K562 (cell line): ENCODE data around the gene TMEM89. TPM values are rescaled to one million over a fixed set of nuclear protein-coding genes. Genes with fewer than 3 reads are reported as not detected.

Experiments
- CREBBP ChIP-seq: IDR thresholded peaks from one replicate; pipeline ENCODE4 v1.6.1; 2012; ENCODE audit warnings: low read depth, mild to moderate bottlenecking, control low read depth, inconsistent platforms, low read length
- KAT7 ChIP-seq: sonication (generic); formaldehyde crosslinking; IDR thresholded peaks from 2 replicates; pipeline ENCODE4 v1.8.0; 2022; ENCODE audit warnings: missing genetic modification reagents, mild to moderate bottlenecking, borderline replicate concordance
- NRF1 ChIP-seq, 2 experiments: fragments of 450-650 bp; IDR thresholded peaks in 1 of 2; conservative IDR thresholded peaks in 1 of 2; 2 replicates each; pipeline ENCODE4 v1.6.1; 2014; ENCODE audit warnings: mild to moderate bottlenecking in 2 of 2
- PHF8 ChIP-seq: fragments of 200-600 bp; sonication (generic); IDR thresholded peaks from 2 replicates; pipeline ENCODE4 v1.6.1; 2012; ENCODE audit warnings: mixed run types, mild to moderate bottlenecking, inconsistent platforms, low read length, moderate library complexity, borderline replicate concordance
- POLR2G ChIP-seq: fragments of 200-400 bp; formaldehyde crosslinking; IDR thresholded peaks from 2 replicates; pipeline ENCODE4 v1.6.1; 2017; ENCODE audit warnings: low read depth, mild to moderate bottlenecking, antibody characterized with exemption, low read length, moderate library complexity
- SOX6 ChIP-seq: fragments of 450-650 bp; IDR thresholded peaks from 2 replicates; pipeline ENCODE4 v1.6.1; 2014; ENCODE audit warnings: mild to moderate bottlenecking
- ZFX ChIP-seq: sonication (generic); formaldehyde crosslinking; IDR thresholded peaks from 2 replicates; pipeline ENCODE4 v1.8.0; 2022; ENCODE audit warnings: mild to moderate bottlenecking, missing genetic modification reagents, moderate library complexity
- polyA plus RNA-seq, 8 experiments: library from polyadenylated mRNA; depleted of rRNA in 4 of 8; stranded (reverse) in 5 of 8; unstranded in 3 of 8; fragments of >200 nt; fragmentation: Nextera tagmentation in 2 of 8; fragmentation: Illumina TruSeq in 1 of 8; extraction: Ambion mirVana in 2 of 8; extraction: Trizol in 1 of 8; gene quantifications; 2 replicates each; pipeline versions ENCODE4 v1.2.1 to v1.2.3, GENCODE V29; 2011 to 2014; ENCODE audit warnings: inconsistent platforms in 1 of 8, missing spikeins in 1 of 8
- total RNA-seq, 7 experiments: library from RNA; depleted of rRNA in 6 of 7; stranded (reverse); fragments of >200 nt in 6 of 7; fragmentation: Illumina TruSeq in 2 of 7; extraction: Trizol in 2 of 7; gene quantifications; 2 replicates each; pipeline versions ENCODE4 v1.2.1 to v1.2.3, GENCODE V29; 2011 to 2021; ENCODE audit warnings: low replicate concordance in 1 of 7
- TF ChIP-seq, protein P1 (sequence below), 3 experiments: IDR thresholded peaks in 2 of 3; conservative IDR thresholded peaks in 1 of 3; 2 replicates each; pipeline ENCODE4 v1.5.1; 2011 to 2012; ENCODE audit warnings: low read length in 3 of 3, mild to moderate bottlenecking in 3 of 3, control low read depth in 2 of 3, improper control_type of control experiment in 1 of 3, inconsistent platforms in 1 of 3, low read depth in 1 of 3, mixed read lengths in 1 of 3, moderate library complexity in 1 of 3; ENCODE audit not compliant: insufficient read depth in 2 of 3
- TF ChIP-seq, protein P2 (sequence below): fragments of 450-650 bp; IDR thresholded peaks from 2 replicates; pipeline ENCODE4 v1.6.1; 2018; ENCODE audit not compliant: partially characterized antibody
- TF ChIP-seq, protein P3 (sequence below): sonication (generic); formaldehyde crosslinking; IDR thresholded peaks from 2 replicates; pipeline ENCODE4 v1.8.0; 2022; ENCODE audit warnings: mild to moderate bottlenecking, missing genetic modification reagents
- TF ChIP-seq, protein P4 (sequence below): sonication (generic); formaldehyde crosslinking; IDR thresholded peaks from 2 replicates; pipeline ENCODE4 v1.8.1; 2023; ENCODE audit warnings: mild to moderate bottlenecking, missing genetic modification reagents, moderate library complexity
- TF ChIP-seq, protein P5 (sequence below), 2 experiments: fragments of 250-450 bp in 1 of 2; fragments of 450-650 bp in 1 of 2; sonication (Bioruptor Pico) in 1 of 2; IDR thresholded peaks; 2 replicates each; pipeline versions ENCODE4 v1.6.1 to v1.8.0; 2016 to 2021; ENCODE audit warnings: mild to moderate bottlenecking in 2 of 2, moderate library complexity in 2 of 2, missing compliant biosample characterization in 1 of 2, missing genetic modification characterization in 1 of 2

The TMEM89 gene
- total and polyA plus RNA-seq, 9 of the 15 experiments (the other 6 are each of a cell fraction or from before 2014, with no cell fraction given): not detected

DNA sequence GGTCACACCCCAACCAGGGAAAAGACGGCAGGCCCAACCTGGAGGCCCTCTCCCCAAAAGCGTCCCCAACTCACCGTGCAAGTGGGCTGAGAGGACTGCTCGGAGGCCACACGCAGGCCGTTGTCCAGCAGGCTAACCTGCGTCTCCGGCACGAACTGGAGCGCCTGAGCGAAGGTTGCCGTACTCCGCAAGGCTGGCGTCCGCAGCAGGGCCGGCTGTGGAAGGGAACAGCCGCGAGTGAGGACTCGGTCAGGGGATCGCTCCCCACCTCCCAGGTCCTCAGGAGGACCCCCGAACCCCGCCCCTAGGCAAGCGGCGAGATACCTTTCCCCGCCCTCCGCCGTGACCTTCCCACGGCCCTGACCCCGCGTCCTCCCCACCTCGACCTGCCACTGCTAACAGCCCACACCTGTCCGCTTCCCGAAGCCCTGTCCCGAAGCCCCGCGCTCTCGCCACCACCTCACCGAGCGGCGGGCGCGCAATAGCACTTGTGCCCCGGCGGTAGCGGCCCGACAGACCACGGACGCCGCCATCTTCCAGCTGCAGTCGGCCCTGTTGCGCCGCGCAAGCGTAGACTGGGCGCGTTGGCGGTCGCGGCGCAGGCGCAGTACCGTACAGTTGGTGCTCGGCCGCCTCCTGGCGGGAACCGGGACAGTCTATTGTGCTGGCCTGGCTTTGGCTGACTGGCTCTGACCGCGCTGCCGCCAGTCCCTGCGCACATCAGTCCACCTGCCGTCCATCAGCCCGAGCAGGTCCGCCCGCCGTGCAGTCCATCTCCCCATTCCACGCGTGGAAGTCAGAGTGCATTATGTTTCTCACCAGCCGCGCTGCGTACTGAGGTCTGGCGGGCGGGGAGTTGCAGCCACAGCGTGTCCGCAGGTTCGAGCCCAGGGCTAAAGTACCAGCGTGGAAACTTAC, 12.2 kb downstream of the TMEM89 start, which contains the start of gene UQCRC1 (continued):
- TF ChIP-seq, protein P1, sequence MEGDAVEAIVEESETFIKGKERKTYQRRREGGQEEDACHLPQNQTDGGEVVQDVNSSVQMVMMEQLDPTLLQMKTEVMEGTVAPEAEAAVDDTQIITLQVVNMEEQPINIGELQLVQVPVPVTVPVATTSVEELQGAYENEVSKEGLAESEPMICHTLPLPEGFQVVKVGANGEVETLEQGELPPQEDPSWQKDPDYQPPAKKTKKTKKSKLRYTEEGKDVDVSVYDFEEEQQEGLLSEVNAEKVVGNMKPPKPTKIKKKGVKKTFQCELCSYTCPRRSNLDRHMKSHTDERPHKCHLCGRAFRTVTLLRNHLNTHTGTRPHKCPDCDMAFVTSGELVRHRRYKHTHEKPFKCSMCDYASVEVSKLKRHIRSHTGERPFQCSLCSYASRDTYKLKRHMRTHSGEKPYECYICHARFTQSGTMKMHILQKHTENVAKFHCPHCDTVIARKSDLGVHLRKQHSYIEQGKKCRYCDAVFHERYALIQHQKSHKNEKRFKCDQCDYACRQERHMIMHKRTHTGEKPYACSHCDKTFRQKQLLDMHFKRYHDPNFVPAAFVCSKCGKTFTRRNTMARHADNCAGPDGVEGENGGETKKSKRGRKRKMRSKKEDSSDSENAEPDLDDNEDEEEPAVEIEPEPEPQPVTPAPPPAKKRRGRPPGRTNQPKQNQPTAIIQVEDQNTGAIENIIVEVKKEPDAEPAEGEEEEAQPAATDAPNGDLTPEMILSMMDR (IDR thresholded peaks at IDR 0.05 in 2 of 3, conservative IDR thresholded peaks at IDR 0.05 in 1 of 3; ENCODE audit: insufficient read depth in 2 of 3, low read depth in 1 of 3, low read length in 3 of 3): peak; percentile 62 to 73 (median 64)
- TF ChIP-seq POLR2G (peak; percentile 97), SOX6 (0 out of 2 replicates have a peak, but pooled peaks have one; percentile 19), ZFX (CRISPR knock-in tag) (peak; percentile 91), NRF1 (conservative IDR thresholded peaks at IDR 0.05 in 1 of 2, IDR thresholded peaks at IDR 0.05 in 1 of 2) (peak; percentile 96 to 97), KAT7 (CRISPR knock-in tag) (peak; percentile 79; the same call in 1 of the 2 replicates), PHF8 (peak; percentile 95), CREBBP (no peak)
- TF ChIP-seq, protein P2, sequence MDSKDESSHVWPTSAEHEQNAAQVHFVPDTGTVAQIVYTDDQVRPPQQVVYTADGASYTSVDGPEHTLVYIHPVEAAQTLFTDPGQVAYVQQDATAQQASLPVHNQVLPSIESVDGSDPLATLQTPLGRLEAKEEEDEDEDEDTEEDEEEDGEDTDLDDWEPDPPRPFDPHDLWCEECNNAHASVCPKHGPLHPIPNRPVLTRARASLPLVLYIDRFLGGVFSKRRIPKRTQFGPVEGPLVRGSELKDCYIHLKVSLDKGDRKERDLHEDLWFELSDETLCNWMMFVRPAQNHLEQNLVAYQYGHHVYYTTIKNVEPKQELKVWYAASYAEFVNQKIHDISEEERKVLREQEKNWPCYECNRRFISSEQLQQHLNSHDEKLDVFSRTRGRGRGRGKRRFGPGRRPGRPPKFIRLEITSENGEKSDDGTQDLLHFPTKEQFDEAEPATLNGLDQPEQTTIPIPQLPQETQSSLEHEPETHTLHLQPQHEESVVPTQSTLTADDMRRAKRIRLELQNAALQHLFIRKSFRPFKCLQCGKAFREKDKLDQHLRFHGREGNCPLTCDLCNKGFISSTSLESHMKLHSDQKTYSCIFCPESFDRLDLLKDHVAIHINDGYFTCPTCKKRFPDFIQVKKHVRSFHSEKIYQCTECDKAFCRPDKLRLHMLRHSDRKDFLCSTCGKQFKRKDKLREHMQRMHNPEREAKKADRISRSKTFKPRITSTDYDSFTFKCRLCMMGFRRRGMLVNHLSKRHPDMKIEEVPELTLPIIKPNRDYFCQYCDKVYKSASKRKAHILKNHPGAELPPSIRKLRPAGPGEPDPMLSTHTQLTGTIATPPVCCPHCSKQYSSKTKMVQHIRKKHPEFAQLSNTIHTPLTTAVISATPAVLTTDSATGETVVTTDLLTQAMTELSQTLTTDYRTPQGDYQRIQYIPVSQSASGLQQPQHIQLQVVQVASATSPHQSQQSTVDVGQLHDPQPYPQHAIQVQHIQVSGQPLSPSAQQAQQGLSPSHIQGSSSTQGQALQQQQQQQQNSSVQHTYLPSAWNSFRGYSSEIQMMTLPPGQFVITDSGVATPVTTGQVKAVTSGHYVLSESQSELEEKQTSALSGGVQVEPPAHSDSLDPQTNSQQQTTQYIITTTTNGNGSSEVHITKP: peak; percentile 28
- TF ChIP-seq, protein P3, sequence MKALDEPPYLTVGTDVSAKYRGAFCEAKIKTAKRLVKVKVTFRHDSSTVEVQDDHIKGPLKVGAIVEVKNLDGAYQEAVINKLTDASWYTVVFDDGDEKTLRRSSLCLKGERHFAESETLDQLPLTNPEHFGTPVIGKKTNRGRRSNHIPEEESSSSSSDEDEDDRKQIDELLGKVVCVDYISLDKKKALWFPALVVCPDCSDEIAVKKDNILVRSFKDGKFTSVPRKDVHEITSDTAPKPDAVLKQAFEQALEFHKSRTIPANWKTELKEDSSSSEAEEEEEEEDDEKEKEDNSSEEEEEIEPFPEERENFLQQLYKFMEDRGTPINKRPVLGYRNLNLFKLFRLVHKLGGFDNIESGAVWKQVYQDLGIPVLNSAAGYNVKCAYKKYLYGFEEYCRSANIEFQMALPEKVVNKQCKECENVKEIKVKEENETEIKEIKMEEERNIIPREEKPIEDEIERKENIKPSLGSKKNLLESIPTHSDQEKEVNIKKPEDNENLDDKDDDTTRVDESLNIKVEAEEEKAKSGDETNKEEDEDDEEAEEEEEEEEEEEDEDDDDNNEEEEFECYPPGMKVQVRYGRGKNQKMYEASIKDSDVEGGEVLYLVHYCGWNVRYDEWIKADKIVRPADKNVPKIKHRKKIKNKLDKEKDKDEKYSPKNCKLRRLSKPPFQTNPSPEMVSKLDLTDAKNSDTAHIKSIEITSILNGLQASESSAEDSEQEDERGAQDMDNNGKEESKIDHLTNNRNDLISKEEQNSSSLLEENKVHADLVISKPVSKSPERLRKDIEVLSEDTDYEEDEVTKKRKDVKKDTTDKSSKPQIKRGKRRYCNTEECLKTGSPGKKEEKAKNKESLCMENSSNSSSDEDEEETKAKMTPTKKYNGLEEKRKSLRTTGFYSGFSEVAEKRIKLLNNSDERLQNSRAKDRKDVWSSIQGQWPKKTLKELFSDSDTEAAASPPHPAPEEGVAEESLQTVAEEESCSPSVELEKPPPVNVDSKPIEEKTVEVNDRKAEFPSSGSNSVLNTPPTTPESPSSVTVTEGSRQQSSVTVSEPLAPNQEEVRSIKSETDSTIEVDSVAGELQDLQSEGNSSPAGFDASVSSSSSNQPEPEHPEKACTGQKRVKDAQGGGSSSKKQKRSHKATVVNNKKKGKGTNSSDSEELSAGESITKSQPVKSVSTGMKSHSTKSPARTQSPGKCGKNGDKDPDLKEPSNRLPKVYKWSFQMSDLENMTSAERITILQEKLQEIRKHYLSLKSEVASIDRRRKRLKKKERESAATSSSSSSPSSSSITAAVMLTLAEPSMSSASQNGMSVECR (CRISPR knock-in tag): no peak; the same call in 1 of the 2 replicates
- TF ChIP-seq, protein P4, sequence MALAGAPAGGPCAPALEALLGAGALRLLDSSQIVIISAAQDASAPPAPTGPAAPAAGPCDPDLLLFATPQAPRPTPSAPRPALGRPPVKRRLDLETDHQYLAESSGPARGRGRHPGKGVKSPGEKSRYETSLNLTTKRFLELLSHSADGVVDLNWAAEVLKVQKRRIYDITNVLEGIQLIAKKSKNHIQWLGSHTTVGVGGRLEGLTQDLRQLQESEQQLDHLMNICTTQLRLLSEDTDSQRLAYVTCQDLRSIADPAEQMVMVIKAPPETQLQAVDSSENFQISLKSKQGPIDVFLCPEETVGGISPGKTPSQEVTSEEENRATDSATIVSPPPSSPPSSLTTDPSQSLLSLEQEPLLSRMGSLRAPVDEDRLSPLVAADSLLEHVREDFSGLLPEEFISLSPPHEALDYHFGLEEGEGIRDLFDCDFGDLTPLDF (CRISPR knock-in tag): peak; percentile 10; the same call in 1 of the 2 replicates
- TF ChIP-seq, protein P5, sequence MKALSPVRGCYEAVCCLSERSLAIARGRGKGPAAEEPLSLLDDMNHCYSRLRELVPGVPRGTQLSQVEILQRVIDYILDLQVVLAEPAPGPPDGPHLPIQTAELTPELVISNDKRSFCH (CRISPR knock-in tag; IDR thresholded peaks at IDR 0.05): no peak
- TF ChIP-seq, protein P5 (tag; IDR thresholded peaks at IDR 0.05): no peak
